ENCODE data around the gene SUCNR1.
"Not testable (repeated sequence)": the region's sequence is repeated elsewhere in the genome, so short reads cannot be mapped to it uniquely, and the experiment has no call there.

Gene SUCNR1

GRCh38 chr3:151901644-151902285 is 28.3 kb downstream of the SUCNR1 start:
- DNase-seq, result no peak

DNA sequence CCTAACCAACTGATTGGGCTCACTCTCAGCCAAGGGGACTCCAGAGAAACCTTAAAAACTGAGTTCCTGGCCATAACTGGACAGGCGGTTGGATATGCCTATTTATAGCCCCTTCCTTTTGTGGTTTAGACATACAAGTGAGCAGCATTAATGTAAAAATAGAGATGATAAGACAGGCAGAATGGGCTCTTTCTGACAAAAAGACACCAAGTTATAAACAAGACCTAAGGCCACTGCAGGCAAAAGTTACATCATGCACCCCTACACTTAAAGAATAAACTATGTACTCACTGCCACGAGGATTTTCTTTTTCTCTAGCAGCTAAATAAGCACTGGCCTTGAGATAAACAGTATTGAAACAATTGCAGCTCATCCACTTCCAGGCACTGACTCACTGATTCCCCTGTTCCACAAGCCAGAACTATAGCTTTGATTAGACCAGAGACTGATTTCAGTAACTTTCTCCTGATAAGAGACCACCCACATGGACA is 30.1 kb downstream of the SUCNR1 start:
- no peak for DNase-seq

- DNase-seq, result no peak
Observed at GRCh38 chr3:151905647-151906046, 32.2 kb downstream of the SUCNR1 start.

DNA sequence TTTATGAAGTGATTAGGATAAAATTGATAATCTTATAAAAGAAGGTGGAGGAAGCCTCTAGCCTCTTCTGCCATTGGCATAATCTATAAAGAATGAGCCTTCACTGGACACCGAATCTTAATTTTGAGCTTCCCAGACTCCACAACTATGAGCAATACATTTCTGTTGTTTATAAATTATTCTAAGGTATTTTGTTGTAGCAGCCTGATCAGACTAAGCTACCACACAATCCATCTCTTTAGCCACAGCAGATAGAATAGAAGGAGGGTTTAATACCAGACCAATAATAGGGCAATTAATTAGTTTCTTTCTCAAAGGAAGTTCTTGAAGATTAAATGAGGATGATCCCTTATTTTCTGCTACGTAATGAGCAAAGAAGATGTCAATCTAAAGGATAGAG is 33.3 kb downstream of the SUCNR1 start:
- no peak for DNase-seq

DNA sequence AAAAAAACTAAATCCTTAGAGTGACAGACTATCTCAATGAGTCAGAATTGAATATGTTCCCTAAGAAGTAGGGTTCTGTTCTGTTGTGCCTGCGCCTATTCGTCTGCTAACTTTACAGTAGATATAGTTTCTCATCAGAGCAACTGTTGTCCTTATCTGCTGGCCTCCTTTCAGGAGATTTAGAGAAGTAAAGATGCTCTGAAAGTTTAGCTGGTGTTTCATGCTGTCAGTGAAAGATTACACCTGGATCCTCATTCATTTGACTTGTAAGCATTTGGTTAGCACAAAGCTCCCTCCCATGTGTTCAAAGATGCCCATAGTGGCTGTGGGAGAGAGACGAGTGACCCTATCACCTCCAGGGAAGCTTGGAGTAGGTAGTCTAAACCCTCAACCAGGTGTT is 35.0 kb downstream of the SUCNR1 start:
- no peak for DNase-seq

GRCh38 chr3:151909681-151910405 is 36.4 kb downstream of the SUCNR1 start:
- no peak for DNase-seq

DNA sequence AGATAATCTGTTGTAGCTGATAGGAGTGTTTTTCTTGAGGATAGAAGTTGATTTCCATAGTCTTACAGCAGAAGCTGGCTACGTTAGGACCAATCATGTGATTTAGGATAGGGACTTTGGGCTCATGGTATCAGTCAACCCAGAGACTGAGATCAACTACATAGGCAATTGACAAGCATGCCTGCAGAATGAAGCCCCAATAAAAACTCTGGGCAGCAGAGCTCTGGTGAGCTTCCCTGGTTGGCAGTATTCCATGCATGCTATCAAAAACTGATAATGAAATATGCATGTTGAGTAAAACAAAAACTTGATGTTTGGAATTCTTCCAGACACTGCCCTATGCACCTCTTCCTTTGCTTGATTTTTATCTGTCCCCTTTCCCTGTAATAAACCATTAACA is 38.0 kb downstream of the SUCNR1 start:
- DNase-seq, result no peak

DNA sequence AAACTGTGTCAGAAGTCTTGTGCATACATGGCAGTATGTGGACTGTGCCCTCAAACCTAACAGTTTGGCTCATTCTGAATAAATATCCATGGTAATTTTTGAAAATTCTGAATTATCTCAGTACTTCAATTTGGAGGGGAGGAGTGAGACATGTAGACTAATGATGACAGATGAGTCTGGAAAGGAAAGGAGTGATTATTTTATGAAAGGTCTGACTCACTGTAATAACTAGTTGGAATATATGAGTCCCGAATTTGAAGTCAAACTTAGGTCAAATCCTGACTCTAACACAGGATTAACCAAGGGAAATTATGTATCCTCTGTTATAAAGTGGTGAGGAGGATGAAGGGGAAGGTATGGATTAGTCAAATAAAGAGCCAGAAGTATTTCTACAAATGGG is 38.6 kb downstream of the SUCNR1 start:
- DNase-seq, result no peak

DNA sequence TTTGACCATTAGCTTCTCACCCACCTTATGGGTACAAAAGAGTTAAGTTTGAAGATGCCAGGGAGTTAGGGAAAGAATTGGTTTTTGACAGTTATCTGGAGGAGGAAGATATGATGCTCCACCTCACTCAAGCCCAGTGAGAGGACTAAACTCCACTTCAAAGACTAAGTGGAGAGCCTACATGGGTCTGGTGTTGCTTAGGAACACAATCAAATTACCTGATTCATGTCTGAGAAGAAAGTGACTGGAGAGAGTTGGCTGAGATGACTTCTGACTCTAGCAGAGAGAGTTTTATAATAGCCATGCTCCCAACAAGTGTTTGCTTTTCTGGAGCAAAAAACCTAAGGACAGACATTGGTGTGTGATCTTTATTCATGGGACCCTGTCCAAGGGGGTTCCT is 43.3 kb downstream of the SUCNR1 start:
- DNase-seq, result no peak

DNA sequence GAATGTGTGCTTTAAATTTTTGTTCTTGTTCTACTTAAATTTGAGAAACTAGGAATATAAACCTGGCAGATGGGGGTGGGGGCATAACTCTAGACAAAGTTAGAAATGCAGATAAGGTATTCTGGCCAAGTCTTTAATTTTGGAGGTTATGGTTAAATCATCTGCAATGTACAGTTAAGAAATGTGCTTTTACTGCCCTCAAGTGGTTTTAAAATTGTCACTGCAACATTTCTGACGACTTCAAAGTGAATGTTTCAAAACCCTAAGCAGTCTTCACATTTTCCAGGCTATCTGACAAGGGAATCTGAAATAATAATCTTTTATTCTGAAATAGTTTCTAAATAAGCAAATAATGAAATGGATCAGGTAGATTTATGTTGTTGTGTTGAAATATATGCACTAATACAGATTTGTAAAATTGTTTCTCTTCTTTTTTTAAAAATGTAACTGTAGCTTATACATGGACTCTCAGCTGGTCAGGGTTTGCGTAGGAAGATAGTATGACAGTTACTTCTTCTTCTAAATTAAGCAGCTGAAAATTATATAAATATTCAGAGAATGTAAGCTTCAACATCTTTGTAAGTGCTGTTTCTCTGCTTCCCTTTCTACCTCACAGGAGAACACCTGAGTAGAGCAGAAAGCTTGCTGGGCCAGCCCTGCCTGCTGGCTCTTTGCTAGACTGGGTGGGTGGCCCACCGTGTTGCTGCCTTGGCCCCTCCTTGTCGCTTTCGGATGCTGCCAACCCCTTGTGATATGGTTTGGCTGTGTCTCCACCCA is 45.0 kb downstream of the SUCNR1 start:
- peak; percentile 19 for DNase-seq

DNA sequence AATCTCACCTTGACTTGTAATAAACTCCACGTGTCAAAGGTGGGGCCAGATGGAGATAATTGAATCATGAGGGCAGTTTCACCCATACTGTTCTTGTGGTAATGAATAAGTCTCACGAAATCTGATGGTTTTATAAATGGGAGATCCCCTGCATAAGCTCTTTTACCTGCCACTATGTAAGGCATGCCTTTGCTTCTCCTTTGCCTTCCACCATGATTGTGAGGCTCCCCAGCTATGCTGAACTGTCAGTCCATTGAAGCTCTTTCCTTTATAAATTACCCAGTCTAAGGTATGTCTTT is 45.5 kb downstream of the SUCNR1 start:
- no peak for DNase-seq

GRCh38 chr3:151919446-151919845 is 46.0 kb downstream of the SUCNR1 start:
- DNase-seq, result no peak

DNA sequence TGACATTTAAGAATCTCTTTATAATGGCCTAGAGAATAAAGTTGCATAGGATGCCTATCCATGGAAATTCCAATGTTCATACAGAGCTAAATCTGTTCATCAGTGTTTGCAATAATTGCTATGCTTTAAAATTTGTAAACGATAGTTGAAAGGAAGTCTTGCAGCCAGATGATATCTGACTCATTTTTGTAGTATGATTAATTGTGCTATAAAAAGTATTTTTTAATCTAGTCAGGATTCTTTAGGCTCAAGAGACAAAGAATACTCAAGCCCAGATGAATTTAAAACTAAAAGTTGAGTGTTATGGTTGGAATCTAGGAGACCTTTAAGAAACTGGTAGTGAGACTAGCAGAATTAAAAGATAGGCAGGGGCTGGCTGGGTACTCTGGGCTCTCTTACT is 50.5 kb downstream of the SUCNR1 start:
- DNase-seq, result no peak

- DNase-seq, result no peak
Observed at GRCh38 chr3:151924753-151925152, 51.3 kb downstream of the SUCNR1 start.

DNA sequence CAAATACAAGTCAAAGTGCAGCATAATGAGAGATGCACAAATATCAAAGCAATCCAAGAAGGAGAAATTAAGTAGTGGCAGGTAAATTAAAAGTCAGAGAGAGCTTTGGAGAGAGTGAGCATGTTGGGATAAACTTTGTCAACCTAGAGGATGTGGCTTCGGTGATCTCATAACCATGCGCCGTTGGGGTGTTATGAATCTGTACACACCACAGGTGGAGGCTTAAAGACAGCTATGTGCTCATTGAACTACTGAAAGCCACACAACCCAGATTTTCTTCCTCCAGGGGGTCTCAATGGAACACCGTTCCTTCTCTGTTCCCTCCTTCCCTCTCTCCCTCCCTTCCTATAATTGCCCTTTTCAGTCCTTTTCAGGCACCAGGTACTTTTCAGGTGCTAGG is 52.0 kb downstream of the SUCNR1 start:
- DNase-seq, result no peak

DNA sequence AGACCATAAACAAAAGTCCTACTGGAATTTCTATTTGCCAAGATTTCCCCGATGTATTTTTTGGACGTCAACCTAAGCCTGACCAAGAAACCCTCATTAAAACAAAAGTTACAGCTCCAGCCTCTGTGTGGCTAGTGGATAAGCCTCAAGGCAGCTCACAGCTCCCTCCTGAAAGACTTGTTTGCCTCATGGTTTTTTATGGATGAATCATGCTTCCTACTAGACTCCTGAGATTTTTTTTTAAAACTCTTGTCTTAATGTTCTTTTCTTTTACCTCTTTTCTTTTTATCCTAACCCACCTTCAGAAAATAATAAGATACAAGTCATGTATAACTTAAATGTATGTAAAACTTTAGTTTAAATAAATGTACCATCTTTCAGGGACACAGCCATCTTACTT is 52.4 kb downstream of the SUCNR1 start:
- DNase-seq, result no peak

DNA sequence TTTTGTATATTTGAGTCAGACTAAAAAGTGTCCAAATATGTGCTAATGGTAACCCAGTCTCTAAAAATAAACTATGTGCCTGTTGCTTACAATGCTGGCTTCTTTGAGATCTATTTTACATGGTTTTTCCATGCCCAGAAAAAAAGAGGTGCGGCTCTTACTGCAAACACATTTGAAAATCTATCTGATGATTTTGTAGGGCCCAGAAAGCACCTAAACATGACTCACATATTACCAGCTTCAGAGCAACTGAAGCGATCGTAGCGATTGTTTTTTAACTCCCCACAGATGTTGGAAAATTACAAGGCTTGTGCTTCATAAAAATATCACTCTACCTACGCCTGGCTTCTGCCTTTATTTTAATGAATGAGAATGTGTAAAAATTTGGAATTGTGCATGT is 53.5 kb downstream of the SUCNR1 start:
- no peak for DNase-seq

- DNase-seq, result not testable (repeated sequence)
Observed at GRCh38 chr3:151927915-151928525, 54.6 kb downstream of the SUCNR1 start.

GRCh38 chr3:151931171-151931570 is 57.7 kb downstream of the SUCNR1 start:
- DNase-seq, result no peak

GRCh38 chr3:151933234-151933853 is 59.9 kb downstream of the SUCNR1 start:
- no peak for DNase-seq

All from NCI-H2029 (cell line).